HG02973 (cell line): ENCODE data around the gene ILF3.
"Not testable (repeated sequence)": the region's sequence is repeated elsewhere in the genome, so short reads cannot be mapped to it uniquely, and the experiment has no call there.

Experiments
- ATAC-seq: cut with Tn5 transposase; IDR thresholded peaks from one replicate; pipeline ENCODE4 v1.9.1; 2021; ENCODE audit warnings: moderate library complexity; ENCODE audit not compliant: unreplicated experiment

ILF3 gene

GRCh38 chr19:10642473-10643171 lies 11.5 kb upstream of the ILF3 start:
- no peak for ATAC-seq

DNA sequence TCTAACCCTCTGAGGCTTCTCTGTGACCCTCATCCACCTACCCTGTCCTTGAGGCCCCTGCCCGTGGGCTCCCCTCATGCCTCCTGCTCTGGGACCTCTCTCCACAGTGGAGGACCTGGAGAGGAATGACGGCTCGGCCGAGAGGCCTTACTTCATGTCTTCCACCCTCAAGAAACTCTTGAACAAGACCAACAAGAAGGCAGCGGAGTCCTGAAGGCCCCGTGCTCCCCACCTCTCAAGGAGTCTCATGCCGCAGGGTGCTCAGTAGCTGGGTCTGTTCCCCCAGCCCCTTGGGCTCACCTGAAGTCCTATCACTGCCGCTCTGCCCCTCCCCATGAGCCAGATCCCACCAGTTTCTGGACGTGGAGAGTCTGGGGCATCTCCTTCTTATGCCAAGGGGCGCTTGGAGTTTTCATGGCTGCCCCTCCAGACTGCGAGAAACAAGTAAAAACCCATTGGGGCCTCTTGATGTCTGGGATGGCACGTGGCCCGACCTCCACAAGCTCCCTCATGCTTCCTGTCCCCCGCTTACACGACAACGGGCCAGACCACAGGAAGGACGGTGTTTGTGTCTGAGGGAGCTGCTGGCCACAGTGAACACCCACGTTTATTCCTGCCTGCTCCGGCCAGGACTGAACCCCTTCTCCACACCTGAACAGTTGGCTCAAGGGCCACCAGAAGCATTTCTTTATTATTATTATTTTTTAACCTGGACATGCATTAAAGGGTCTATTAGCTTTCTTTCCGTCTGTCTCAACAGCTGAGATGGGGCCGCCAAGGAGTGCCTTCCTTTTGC lies 10.8 kb upstream of the ILF3 start:
- no peak for ATAC-seq

- no peak for ATAC-seq
Measured at GRCh38 chr19:10643968-10644259, 10.2 kb upstream of the ILF3 start.

DNA sequence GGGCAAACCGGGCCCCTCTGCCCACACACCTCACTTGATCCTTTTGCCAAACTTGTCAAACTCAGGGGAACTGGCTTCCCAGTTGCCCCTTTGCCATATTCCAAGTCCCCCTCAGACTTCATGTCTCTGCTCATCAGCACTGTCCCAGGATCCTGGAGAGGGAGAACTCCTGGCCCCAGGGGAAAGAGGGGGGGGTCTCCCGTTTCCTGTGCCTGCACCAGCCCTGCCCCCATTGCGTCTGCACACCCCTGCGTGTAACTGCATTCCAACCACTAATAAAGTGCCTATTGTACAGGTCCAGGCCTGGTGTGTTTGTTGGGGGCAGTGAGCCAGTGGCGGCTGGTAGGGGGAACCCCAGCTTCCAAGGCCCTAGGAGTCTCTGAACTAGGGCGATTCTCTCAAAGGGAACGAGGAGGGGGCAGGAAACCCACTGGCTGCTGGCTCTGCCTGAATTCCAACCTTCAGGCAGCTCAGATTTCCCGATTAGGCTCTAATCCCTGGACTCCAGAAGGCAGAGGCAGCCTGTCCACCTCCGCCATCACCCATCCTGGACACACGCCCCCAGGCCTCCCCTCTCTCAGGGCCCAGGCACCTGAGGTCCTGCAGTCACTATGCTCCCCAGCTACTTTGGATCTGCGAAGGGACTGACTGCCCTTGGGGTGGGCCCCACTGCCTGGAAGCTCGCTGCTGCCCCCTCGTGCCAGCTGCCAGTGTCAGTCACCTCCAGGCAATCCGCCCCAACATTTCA lies 9.7 kb upstream of the ILF3 start:
- ATAC-seq = no peak

GRCh38 chr19:10646456-10647159 lies 7.5 kb upstream of the ILF3 start:
- no peak for ATAC-seq

DNA sequence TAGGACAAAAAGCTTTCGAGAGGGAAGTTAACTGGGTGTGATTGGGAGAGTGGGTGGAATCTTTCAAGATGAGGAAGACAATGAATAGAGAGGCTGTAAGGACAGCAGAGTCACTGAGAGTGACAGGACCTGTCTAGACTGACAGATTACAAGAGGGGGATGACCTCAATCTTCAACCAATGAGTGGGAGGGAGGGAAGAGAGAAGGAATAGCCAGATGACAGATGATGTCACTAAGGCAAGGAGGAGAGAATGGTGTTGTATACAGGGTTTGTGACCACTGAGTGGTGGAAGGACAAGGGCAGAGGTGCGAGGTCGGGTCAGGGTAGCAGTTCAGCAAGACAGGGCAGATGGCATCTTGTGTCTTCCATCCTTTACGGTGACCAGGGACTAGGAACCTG lies 5.8 kb upstream of the ILF3 start:
- ATAC-seq = no peak

GRCh38 chr19:10651851-10652250 lies 2.3 kb upstream of the ILF3 start:
- ATAC-seq = no peak

- no peak for ATAC-seq
Measured at GRCh38 chr19:10653482-10653731, 739 bp upstream of the ILF3 start.

GRCh38 chr19:10654610-10655456 lies 687 bp downstream of the ILF3 start:
- no peak for ATAC-seq

- ATAC-seq = no peak
Measured at GRCh38 chr19:10655457-10656312, 1.5 kb downstream of the ILF3 start.

DNA sequence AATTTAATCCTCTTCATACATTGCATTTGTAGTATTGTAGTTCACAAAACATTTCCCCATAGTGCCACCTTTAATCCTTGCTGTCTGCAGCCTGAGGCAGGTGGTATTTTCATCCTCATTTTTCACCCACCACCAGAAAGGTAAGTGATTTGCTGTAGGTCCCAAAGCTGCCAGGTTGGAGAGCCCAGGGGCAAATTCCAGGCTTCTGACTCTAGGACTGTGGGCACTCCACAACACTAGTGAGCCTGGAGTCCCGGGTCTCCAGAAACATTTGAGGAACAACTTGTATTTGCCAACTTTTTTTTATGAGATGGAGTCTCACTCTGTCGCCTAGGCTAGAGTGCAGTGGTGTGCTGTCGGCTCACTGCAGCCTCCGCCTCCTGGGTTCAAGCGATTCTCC lies 6.2 kb downstream of the ILF3 start:
- no peak for ATAC-seq

DNA sequence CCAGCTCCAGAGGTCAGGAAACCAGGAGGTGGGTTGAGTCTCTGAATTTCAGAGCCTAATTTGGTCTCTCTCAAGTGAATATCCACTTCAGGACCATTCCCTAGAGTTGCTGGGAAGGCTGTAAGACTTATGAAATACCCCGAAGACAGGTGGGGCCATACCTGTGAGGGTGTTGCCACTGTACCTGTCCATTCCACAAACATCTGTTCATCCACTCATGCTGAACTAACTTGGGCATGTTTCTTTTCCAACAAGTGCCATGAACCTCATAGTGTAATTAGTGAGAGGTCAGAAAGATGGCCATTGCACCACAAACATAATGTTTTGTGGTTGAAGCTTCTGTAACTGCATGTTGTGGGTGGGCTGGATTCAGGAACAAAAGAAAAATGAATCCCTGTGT lies 7.8 kb downstream of the ILF3 start:
- ATAC-seq = no peak

DNA sequence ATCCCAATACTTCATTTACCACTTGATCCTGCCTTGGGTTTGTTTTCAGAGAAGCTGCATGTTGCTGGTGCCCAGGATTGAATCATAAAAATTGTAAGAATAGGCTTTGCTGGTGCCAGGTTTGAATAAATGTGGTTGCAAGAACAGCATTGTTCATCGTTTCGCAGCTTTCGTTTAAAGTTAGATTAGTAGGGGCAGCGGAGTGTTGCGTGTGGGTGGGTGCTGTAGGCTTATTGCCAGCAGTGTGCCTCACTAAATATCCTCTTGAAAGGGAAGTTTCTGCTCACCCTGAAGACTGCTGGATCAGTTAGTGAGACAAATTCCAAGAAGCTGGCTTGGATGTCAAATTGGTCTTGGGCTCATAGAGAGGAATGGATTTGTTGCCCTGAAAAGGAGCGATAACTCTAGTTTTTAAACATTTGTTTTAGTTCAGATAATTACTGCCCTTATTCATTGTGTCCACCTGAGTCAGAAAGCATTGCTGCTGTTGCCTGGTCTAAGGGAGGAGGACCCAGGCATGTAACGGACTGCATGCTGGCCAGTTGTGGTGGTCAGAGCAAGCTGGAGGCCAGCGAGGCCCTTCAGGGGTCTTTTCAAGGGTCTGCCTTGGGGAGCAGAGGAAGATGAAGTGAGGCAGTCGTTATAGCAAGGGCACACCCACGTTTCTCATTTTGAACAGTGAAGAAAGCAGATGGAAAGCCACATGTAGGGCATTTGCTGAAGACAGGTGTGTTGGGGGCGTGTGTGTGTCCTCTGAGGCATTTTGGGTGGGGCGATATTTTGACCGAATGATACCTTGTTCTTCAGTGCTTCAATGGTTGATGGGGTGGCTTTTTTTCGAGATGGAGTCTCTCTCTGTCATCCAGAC lies 8.5 kb downstream of the ILF3 start:
- ATAC-seq = no peak

GRCh38 chr19:10663252-10663563 lies 9.1 kb downstream of the ILF3 start:
- ATAC-seq = not testable (repeated sequence)

- ATAC-seq = no peak
Measured at GRCh38 chr19:10667867-10668266, 13.7 kb downstream of the ILF3 start.

- ATAC-seq = no peak
Measured at GRCh38 chr19:10669246-10669645, 15.1 kb downstream of the ILF3 start.

DNA sequence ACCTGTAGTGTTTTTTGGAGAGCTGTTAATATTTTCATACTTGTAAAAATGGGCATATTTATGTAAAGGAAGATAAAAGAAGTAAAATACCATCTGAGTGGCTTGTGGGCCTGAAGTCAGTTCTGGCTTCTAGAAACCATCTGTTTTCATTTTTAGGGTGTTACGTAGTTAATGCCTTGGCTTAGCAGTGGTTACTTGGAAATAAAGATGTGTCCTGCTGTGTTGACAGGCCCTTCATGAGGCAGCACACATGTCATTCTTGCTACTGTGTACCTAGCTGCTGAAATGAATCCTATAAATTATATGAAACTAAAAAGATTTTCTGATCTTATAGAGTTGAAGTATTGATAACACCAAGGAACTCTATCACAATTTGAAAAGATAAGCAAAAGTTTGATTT lies 16.0 kb downstream of the ILF3 start:
- no peak for ATAC-seq

DNA sequence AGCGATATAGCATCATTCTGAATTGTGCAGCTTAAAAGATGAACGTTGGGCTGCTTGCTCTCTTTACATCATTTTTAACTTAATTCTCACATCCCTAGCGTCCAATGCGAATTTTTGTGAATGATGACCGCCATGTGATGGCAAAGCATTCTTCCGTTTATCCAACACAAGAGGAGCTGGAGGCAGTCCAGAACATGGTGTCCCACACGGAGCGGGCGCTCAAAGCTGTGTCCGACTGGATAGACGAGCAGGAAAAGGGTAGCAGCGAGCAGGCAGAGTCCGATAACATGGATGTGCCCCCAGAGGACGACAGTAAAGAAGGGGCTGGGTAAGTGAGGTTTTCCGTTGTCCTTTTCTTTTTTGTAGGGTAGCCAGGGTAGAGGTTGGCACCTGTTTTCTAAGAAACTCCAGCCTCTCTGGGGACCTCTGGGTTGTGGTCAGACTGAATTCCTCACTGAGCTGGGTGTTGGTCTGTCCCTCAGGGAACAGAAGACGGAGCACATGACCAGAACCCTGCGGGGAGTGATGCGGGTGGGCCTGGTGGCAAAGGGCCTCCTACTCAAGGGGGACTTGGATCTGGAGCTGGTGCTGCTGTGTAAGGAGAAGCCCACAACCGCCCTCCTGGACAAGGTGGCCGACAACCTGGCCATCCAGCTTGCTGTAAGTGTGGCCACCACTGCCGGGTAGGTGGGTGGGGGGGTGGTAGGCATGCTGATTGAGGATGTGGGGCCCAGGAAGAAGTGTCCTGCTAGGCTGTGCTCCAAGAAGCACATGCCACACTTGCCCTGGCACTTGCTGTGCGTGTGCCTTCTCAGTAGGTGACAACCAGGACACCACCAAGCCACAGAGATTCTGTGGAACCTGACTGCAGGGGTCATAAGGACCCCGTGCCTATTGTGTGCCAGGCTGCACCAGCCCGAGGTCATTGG lies 17.0 kb downstream of the ILF3 start:
- no peak for ATAC-seq
